H9 (cell line): ENCODE measurements around the gene RGS2. TPM values are rescaled to one million over a fixed set of nuclear protein-coding genes. Genes with fewer than 3 reads are reported as not detected.
A peak's percentile ranks its signal among the peaks of the same experiment; 100 is the strongest.

Source experiments
- DNase-seq: peaks from one replicate; pipeline ENCODE4 v3.0.0-alpha.2; 2017
- H2AFZ ChIP-seq: one replicate; pipeline ENCODE4 v1.6.1; 2013; ENCODE audit warnings: mild to moderate bottlenecking, low read length, control low read depth, moderate library complexity
- H2AK5ac ChIP-seq: 2 replicates; pipeline ENCODE4 v1.6.1; 2013; ENCODE audit warnings: low read length, control low read depth, mixed read lengths; ENCODE audit not compliant: insufficient read length
- H2BK120ac ChIP-seq: one replicate; pipeline ENCODE4 v1.6.1; 2013; ENCODE audit warnings: low read depth, mild to moderate bottlenecking, low read length, control low read depth, inconsistent platforms; ENCODE audit not compliant: poor library complexity, severe bottlenecking
- H2BK12ac ChIP-seq: 2 replicates; pipeline ENCODE4 v1.6.1; 2013; ENCODE audit warnings: low read length, control low read depth, mixed read lengths, low read depth; ENCODE audit not compliant: insufficient read length
- H2BK15ac ChIP-seq: 2 replicates; pipeline ENCODE4 v1.6.1; 2013; ENCODE audit warnings: low read depth, low read length, control low read depth
- H2BK20ac ChIP-seq: one replicate; pipeline ENCODE4 v1.6.1; 2013; ENCODE audit warnings: low read depth, mild to moderate bottlenecking, low read length, control low read depth, inconsistent platforms; ENCODE audit not compliant: poor library complexity, severe bottlenecking
- H2BK5ac ChIP-seq: 2 replicates; pipeline ENCODE4 v1.6.1; 2013; ENCODE audit warnings: low read length, control low read depth, mixed read lengths; ENCODE audit not compliant: insufficient read length
- H3K14ac ChIP-seq: 2 replicates; pipeline ENCODE4 v1.6.1; 2013; ENCODE audit warnings: low read length, control low read depth; ENCODE audit not compliant: insufficient read depth
- H3K18ac ChIP-seq: 2 replicates; pipeline ENCODE4 v1.6.1; 2013; ENCODE audit warnings: low read depth, mild to moderate bottlenecking, mixed read lengths, low read length, control low read depth; ENCODE audit not compliant: insufficient read length
- H3K23ac ChIP-seq: 2 replicates; pipeline ENCODE4 v1.6.1; 2013; ENCODE audit warnings: low read length, control low read depth, mixed read lengths, low read depth; ENCODE audit not compliant: insufficient read length
- H3K23me2 ChIP-seq: 2 replicates; pipeline ENCODE4 v1.6.1; 2013; ENCODE audit warnings: low read depth, mild to moderate bottlenecking, mixed read lengths, low read length, control low read depth; ENCODE audit not compliant: insufficient read length, poor library complexity, severe bottlenecking
- H3K27ac ChIP-seq: 2 replicates; pipeline ENCODE4 v1.5.1; 2013; ENCODE audit warnings: low read length, control low read depth, mixed read lengths, low read depth; ENCODE audit not compliant: insufficient read length
- H3K27me3 ChIP-seq: 2 replicates; pipeline ENCODE4 v1.6.1; 2013; ENCODE audit warnings: low read length, control low read depth, inconsistent platforms; ENCODE audit not compliant: insufficient read depth
- H3K4ac ChIP-seq: 2 replicates; pipeline ENCODE4 v1.6.1; 2013; ENCODE audit warnings: low read depth, mild to moderate bottlenecking, control low read depth, inconsistent platforms, low read length, moderate library complexity
- H3K4me1 ChIP-seq: 2 replicates; pipeline ENCODE4 v1.6.1; 2013; ENCODE audit warnings: low read length, control low read depth, inconsistent platforms; ENCODE audit not compliant: insufficient read depth
- H3K4me2 ChIP-seq: 2 replicates; pipeline ENCODE4 v1.6.1; 2013; ENCODE audit warnings: low read length, control low read depth, mixed read lengths; ENCODE audit not compliant: insufficient read length, insufficient read depth
- H3K56ac ChIP-seq: 2 replicates; pipeline ENCODE4 v1.6.1; 2013; ENCODE audit warnings: low read depth, mild to moderate bottlenecking, mixed read lengths, low read length, control low read depth; ENCODE audit not compliant: insufficient read length
- H3K79me1 ChIP-seq: 2 replicates; pipeline ENCODE4 v1.6.1; 2013; ENCODE audit warnings: low read depth, mild to moderate bottlenecking, moderate library complexity, low read length, control low read depth, inconsistent platforms; ENCODE audit not compliant: insufficient read depth, poor library complexity, severe bottlenecking
- H3K79me2 ChIP-seq: 2 replicates; pipeline ENCODE4 v1.6.1; 2013; ENCODE audit warnings: low read length, control low read depth, inconsistent platforms; ENCODE audit not compliant: insufficient read depth
- H3K9ac ChIP-seq: 2 replicates; pipeline ENCODE4 v1.6.1; 2013; ENCODE audit warnings: low read length, control low read depth, mixed read lengths; ENCODE audit not compliant: insufficient read length; ENCODE audit errors: extremely low read depth
- H3K9me3 ChIP-seq: one replicate; pipeline ENCODE4 v1.6.1; 2013; ENCODE audit warnings: low read depth, low read length, inconsistent platforms; ENCODE audit not compliant: control insufficient read depth
- H3T11ph ChIP-seq: one replicate; pipeline ENCODE4 v1.6.1; 2013; ENCODE audit warnings: mild to moderate bottlenecking, low read length, control low read depth, inconsistent platforms
- H4K20me1 ChIP-seq: one replicate; pipeline ENCODE4 v1.6.1; 2013; ENCODE audit not compliant: control insufficient read depth, insufficient read length, insufficient read depth
- H4K5ac ChIP-seq: 2 replicates; pipeline ENCODE4 v1.6.1; 2013; ENCODE audit warnings: low read depth, mild to moderate bottlenecking, mixed read lengths, low read length, control low read depth; ENCODE audit not compliant: insufficient read length
- H4K8ac ChIP-seq: replicated peaks from 2 replicates; pipeline ENCODE4 v1.6.1; 2013; ENCODE audit warnings: low read length, control low read depth, mixed read lengths, low read depth; ENCODE audit not compliant: insufficient read length
- H4K91ac ChIP-seq: 2 replicates; pipeline ENCODE4 v1.6.1; 2013; ENCODE audit warnings: low read depth, mild to moderate bottlenecking, moderate library complexity, mixed read lengths, low read length, control low read depth; ENCODE audit not compliant: insufficient read length
- H3K27ac Mint-ChIP-seq, 3 experiments: 2 replicates in 2 of 3; 3 replicates in 1 of 3; pipeline ENCODE4 v1.8.0; 2020 to 2021; ENCODE audit warnings: mixed read lengths in 3 of 3, mild to moderate bottlenecking in 1 of 3, moderate library complexity in 1 of 3
- H3K27me3 Mint-ChIP-seq: 2 replicates; pipeline ENCODE4 v1.8.0; 2021; ENCODE audit warnings: low read depth, mild to moderate bottlenecking, moderate library complexity, mixed read lengths
- H3K36me3 Mint-ChIP-seq, 3 experiments: 2 replicates in 2 of 3; 3 replicates in 1 of 3; pipeline ENCODE4 v1.8.0; 2020 to 2021; ENCODE audit warnings: low read depth in 3 of 3, mixed read lengths in 3 of 3; ENCODE audit not compliant: insufficient read depth in 1 of 3
- H3K4me1 Mint-ChIP-seq, 2 experiments: 2 replicates each; pipeline ENCODE4 v1.8.0; 2020; ENCODE audit warnings: mixed read lengths in 2 of 2
- H3K4me3 Mint-ChIP-seq, 2 experiments: 2 replicates in 1 of 2; 3 replicates in 1 of 2; pipeline ENCODE4 v1.8.0; 2020 to 2021; ENCODE audit warnings: mild to moderate bottlenecking in 2 of 2, mixed read lengths in 2 of 2, moderate library complexity in 1 of 2
- H3K9me3 Mint-ChIP-seq, 2 experiments: 2 replicates in 1 of 2; 3 replicates in 1 of 2; pipeline ENCODE4 v1.8.0; 2020; ENCODE audit warnings: mild to moderate bottlenecking in 2 of 2, mixed read lengths in 2 of 2, moderate library complexity in 1 of 2
- CTCF ChIP-seq: fragments of 200-600 bp; sonication (generic); conservative IDR thresholded peaks from 3 replicates; pipeline ENCODE4 v1.8.0; 2021; ENCODE audit warnings: antibody characterized with exemption, mild to moderate bottlenecking
- WGBS: extraction: QIAGEN DNeasy Blood & Tissue Kit; methylation state at CpG from one replicate; pipeline ENCODE4 v1.1.7; 2013; ENCODE audit warnings: missing lambda C conversion rate, low lambda C conversion rate, mixed read lengths; ENCODE audit not compliant: insufficient read length; ENCODE audit errors: extremely low coverage; 5-methylcytosine and 5-hydroxymethylcytosine counted together
- total RNA-seq: library from RNA; stranded (reverse); gene quantifications from 2 replicates; pipeline ENCODE4 v1.2.1, GENCODE V29; 2021

Gene RGS2
- total RNA-seq, 1 experiment from 2014 or later, result 13.9 TPM

GRCh38 chr1:192830595-192831246 lies 21.9 kb downstream of the RGS2 start:
- no peak overlapping the region for H2BK5ac ChIP-seq
- H3K4me1 ChIP-seq, result peaks cover 7% of the 10 kb centered on the region
- no peak overlapping the region for H3K27ac ChIP-seq
- H2BK20ac ChIP-seq, result peak overlapping the region; percentile 90
- H3K27ac Mint-ChIP-seq, result peak overlapping the region in 1 of 3 experiments; percentile 83; a peak in 2 of 7 replicates
- H4K20me1 ChIP-seq, result no peaks in the 10 kb centered on the region
- no peak overlapping the region for H2AFZ ChIP-seq
- no peaks in the 10 kb centered on the region; a peak in 2 of 7 replicates for H3K36me3 Mint-ChIP-seq
- H3K4me1 Mint-ChIP-seq, result peaks cover 21 to 25% of the 10 kb centered on the region in 2 experiments
- H3K4ac ChIP-seq, result no peak overlapping the region
- H2BK120ac ChIP-seq, result no peak overlapping the region
- H3K4me3 Mint-ChIP-seq, result no peak overlapping the region; a peak in 1 of 5 replicates
- no peak overlapping the region for H2BK15ac ChIP-seq
- H3K79me1 ChIP-seq, result no peaks in the 10 kb centered on the region
- no peak for TF ChIP-seq CTCF
- H4K91ac ChIP-seq, result no peak overlapping the region
- no peak overlapping the region for H3K18ac ChIP-seq
- H2AK5ac ChIP-seq, result no peak overlapping the region
- no peak for DNase-seq
- no peak overlapping the region for H3T11ph ChIP-seq
- no peak overlapping the region for H4K5ac ChIP-seq
- no peak overlapping the region for H3K14ac ChIP-seq
- no peak overlapping the region for H3K23ac ChIP-seq
- no peak overlapping the region for H2BK12ac ChIP-seq
- H3K27me3 Mint-ChIP-seq, result no peaks in the 10 kb centered on the region
- H3K79me2 ChIP-seq, result no peaks in the 10 kb centered on the region
- no peak overlapping the region for H4K8ac ChIP-seq
- H3K9me3 Mint-ChIP-seq, result peaks cover 0 to 2% of the 10 kb centered on the region in 2 experiments; a peak in 2 of 5 replicates
- no peaks in the 10 kb centered on the region for H3K27me3 ChIP-seq
- H3K23me2 ChIP-seq, result no peaks in the 10 kb centered on the region
- H3K56ac ChIP-seq, result no peak overlapping the region
- H3K4me2 ChIP-seq, result no peak overlapping the region
- H3K9me3 ChIP-seq, result no peaks in the 10 kb centered on the region
- no CpG with 5 or more reads among the region's 6 CpGs for WGBS
- no peak overlapping the region for H3K9ac ChIP-seq
